CD4-positive, alpha-beta T cell (primary cell): Measurements from ENCODE around the gene TIMM50. TPM values are rescaled to one million over a fixed set of nuclear protein-coding genes. Genes with fewer than 3 reads are reported as not detected.

Experiments
- ATAC-seq: fragments of 200-7000 bp; cut with Tn5 transposase; one replicate; pipeline ENCODE4 v1.10.0; 2022; ENCODE audit warnings: mild to moderate bottlenecking; ENCODE audit not compliant: poor library complexity
- CTCF ChIA-PET: fragments of 350-600 bp; sonication (Branson Sonifier 250); formaldehyde crosslinking; loops from one replicate; lab custom pipeline; 2021; ENCODE audit warnings: antibody characterized with exemption, inconsistent platforms; lab: Charles Lee
- POLR2A ChIA-PET: fragments of 350-600 bp; sonication (Branson Sonifier 250); formaldehyde crosslinking; loops from one replicate; lab custom pipeline; 2021; ENCODE audit warnings: antibody characterized with exemption, inconsistent platforms; lab: Charles Lee
- DNase-seq, 14 experiments: peaks; one replicate each; pipeline ENCODE4 v3.0.0-alpha.2; 2013 to 2020; ENCODE audit warnings: mixed read lengths in 2 of 14
- H3K27ac ChIP-seq, 2 donors: one replicate each; pipeline versions ENCODE4 v1.5.1 to v1.7.0; 2013; ENCODE audit warnings: low read length in 2 of 2, low read depth in 1 of 2, mild to moderate bottlenecking in 1 of 2
- H3K27me3 ChIP-seq, 2 experiments: 1 replicate in 1 of 2; 2 replicates in 1 of 2; pipeline versions ENCODE4 v1.6.1 to v1.7.0; 2013; ENCODE audit warnings: low read length in 2 of 2, control low read depth in 1 of 2, mild to moderate bottlenecking in 1 of 2, moderate library complexity in 1 of 2; ENCODE audit not compliant: insufficient read depth in 2 of 2, control insufficient read depth in 1 of 2
- H3K36me3 ChIP-seq: one replicate; pipeline ENCODE4 v1.6.1; 2013; ENCODE audit warnings: low read length, control low read depth; ENCODE audit not compliant: insufficient read depth
- H3K4me1 ChIP-seq: one replicate; pipeline ENCODE4 v1.6.1; 2013; ENCODE audit warnings: low read length, control low read depth; ENCODE audit not compliant: insufficient read depth
- H3K4me3 ChIP-seq: one replicate; pipeline ENCODE4 v1.5.1; 2013; ENCODE audit warnings: mild to moderate bottlenecking, low read length, moderate library complexity
- H3K9me3 ChIP-seq, 2 experiments: 1 replicate in 1 of 2; 2 replicates in 1 of 2; pipeline versions ENCODE4 v1.6.1 to v1.7.0; 2013; ENCODE audit warnings: low read length in 2 of 2, mild to moderate bottlenecking in 2 of 2, control low read depth in 1 of 2, moderate library complexity in 1 of 2; ENCODE audit not compliant: control insufficient read depth in 1 of 2, insufficient read depth in 1 of 2
- H3K27ac Mint-ChIP-seq: one replicate; pipeline ENCODE4 v1.8.0; 2020; ENCODE audit warnings: mixed read lengths
- H3K27me3 Mint-ChIP-seq: one replicate; pipeline ENCODE4 v1.8.0; 2021; ENCODE audit warnings: mixed read lengths
- H3K36me3 Mint-ChIP-seq: one replicate; pipeline ENCODE4 v1.8.0; 2021; ENCODE audit warnings: low read depth, mixed read lengths
- H3K4me1 Mint-ChIP-seq: one replicate; pipeline ENCODE4 v1.8.0; 2021; ENCODE audit warnings: low read depth, mixed read lengths
- H3K4me3 Mint-ChIP-seq: one replicate; pipeline ENCODE4 v1.8.0; 2020; ENCODE audit warnings: mild to moderate bottlenecking, mixed read lengths
- H3K9me3 Mint-ChIP-seq: one replicate; pipeline ENCODE4 v1.8.0; 2020; ENCODE audit warnings: mixed read lengths
- intact Hi-C, 2 experiments: fragments of 100-400 bp; cut with DNase I in 1 of 2; cut with micrococcal nuclease in 1 of 2; formaldehyde crosslinking; loops; one replicate each; pipeline versions ENCODE4 v1.15.1 to v1.9.0; 2023 to 2025; cut with DNase I, micrococcal nuclease
- total RNA-seq, 174 experiments: library from RNA in 2 of 174; stranded (reverse) in 2 of 174; gene quantifications; one replicate each; pipeline ENCODE4 v1.2.3 and lab custom pipeline; 2021 to 2026
- TF ChIP-seq, protein P1 (sequence below): fragments of 200-600 bp; IDR thresholded peaks from one replicate; pipeline ENCODE4 v1.8.0; 2022; ENCODE audit warnings: antibody characterized with exemption, mild to moderate bottlenecking

The TIMM50 gene
- total RNA-seq, 2 experiments from 2014 or later = 38.3 to 43.4 TPM

DNA sequence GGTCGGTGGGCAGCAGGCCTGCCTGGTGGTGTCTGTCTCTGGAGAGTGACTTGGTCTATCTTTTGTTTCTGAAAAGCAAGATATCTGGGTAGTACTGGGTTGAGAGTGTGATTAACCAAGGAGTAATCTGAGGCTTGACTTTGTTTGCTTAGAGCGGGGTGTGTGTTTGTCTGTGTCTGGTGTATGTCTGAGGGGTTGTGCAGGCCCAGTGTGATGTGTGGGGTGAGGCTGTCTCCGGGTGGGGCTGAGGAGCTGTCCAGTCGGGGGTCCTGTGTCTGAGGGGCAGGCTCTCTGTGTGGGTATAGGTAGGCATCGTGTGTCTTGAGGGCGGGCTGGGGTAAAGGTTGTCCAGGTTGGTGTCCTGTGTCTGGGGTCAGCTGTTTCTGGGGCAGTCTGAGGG is 11.1 kb upstream of the TIMM50 start:
- no peaks in the 10 kb centered on the region for H3K4me1 ChIP-seq
- H3K4me3 ChIP-seq = no peak overlapping the region
- Mint-ChIP-seq H3K9me3 (no peaks in the 10 kb centered on the region), H3K27ac (peak overlapping the region; percentile 36), H3K4me3 (no peak overlapping the region), H3K27me3 (no peaks in the 10 kb centered on the region), H3K4me1 (no peaks in the 10 kb centered on the region), H3K36me3 (peaks cover 89% of the 10 kb centered on the region)
- H3K27ac ChIP-seq = no peak overlapping the region
- intact Hi-C loops = no loop called here
- ATAC-seq (no peak), DNase-seq (no peak)
- H3K36me3 ChIP-seq = peaks cover 99% of the 10 kb centered on the region
- TF ChIP-seq, protein P1, sequence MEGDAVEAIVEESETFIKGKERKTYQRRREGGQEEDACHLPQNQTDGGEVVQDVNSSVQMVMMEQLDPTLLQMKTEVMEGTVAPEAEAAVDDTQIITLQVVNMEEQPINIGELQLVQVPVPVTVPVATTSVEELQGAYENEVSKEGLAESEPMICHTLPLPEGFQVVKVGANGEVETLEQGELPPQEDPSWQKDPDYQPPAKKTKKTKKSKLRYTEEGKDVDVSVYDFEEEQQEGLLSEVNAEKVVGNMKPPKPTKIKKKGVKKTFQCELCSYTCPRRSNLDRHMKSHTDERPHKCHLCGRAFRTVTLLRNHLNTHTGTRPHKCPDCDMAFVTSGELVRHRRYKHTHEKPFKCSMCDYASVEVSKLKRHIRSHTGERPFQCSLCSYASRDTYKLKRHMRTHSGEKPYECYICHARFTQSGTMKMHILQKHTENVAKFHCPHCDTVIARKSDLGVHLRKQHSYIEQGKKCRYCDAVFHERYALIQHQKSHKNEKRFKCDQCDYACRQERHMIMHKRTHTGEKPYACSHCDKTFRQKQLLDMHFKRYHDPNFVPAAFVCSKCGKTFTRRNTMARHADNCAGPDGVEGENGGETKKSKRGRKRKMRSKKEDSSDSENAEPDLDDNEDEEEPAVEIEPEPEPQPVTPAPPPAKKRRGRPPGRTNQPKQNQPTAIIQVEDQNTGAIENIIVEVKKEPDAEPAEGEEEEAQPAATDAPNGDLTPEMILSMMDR = no peak
- ChIA-PET CTCF (no interaction called here), POLR2A (no interaction called here)
- H3K9me3 ChIP-seq = no peaks in the 10 kb centered on the region
- H3K27me3 ChIP-seq = no peaks in the 10 kb centered on the region

DNA sequence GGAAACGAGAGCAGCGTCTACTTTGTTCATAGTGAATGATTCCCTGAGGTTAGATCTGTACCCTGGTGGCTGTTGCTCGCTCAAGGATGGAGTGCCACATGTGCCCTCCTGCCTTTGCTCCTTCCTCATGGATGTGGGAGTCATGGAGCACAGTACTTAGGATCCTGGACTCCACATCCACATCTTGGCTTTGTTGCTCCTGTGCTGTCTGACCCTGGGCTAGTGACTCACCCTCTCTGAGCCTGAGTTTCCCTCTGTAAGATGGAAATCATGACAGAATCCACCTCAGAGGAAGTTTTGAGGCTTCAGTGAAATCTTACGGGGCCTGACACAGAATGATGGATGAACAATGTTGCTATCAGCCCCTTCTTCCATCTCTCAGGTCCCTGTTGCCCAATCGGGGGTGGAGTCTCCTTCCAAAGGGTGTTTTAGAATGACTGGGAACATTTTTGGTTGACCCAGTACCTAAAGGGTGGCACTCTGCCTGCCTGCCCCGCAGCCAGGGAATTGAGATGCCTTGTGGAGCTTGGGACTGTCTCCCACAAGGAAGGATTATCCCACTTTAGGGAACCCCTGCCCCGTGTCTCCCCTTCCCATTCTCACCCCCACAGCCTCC is 9.8 kb upstream of the TIMM50 start:
- no peaks in the 10 kb centered on the region for H3K4me1 Mint-ChIP-seq
- H3K4me3 ChIP-seq = no peak overlapping the region
- no peak for ATAC-seq
- no peak overlapping the region for H3K27ac ChIP-seq
- H3K36me3 Mint-ChIP-seq = peaks cover 89% of the 10 kb centered on the region
- POLR2A ChIA-PET = interaction anchor here (1.3 kb wide), 1 partner anchor 35 kb away, joined by 3 read pairs; the partner anchor contains the start of gene RPS16
- TF ChIP-seq, protein P1 = no peak
- DNase-seq = no peak
- CTCF ChIA-PET = no interaction called here
- H3K4me3 Mint-ChIP-seq = no peak overlapping the region
- no peaks in the 10 kb centered on the region for H3K4me1 ChIP-seq
- no peaks in the 10 kb centered on the region for H3K9me3 Mint-ChIP-seq
- H3K27me3 ChIP-seq = no peaks in the 10 kb centered on the region
- peaks cover 95% of the 10 kb centered on the region for H3K36me3 ChIP-seq
- H3K27ac Mint-ChIP-seq = no peak overlapping the region
- intact Hi-C loops = no loop called here
- no peaks in the 10 kb centered on the region for H3K9me3 ChIP-seq
- H3K27me3 Mint-ChIP-seq = no peaks in the 10 kb centered on the region

DNA sequence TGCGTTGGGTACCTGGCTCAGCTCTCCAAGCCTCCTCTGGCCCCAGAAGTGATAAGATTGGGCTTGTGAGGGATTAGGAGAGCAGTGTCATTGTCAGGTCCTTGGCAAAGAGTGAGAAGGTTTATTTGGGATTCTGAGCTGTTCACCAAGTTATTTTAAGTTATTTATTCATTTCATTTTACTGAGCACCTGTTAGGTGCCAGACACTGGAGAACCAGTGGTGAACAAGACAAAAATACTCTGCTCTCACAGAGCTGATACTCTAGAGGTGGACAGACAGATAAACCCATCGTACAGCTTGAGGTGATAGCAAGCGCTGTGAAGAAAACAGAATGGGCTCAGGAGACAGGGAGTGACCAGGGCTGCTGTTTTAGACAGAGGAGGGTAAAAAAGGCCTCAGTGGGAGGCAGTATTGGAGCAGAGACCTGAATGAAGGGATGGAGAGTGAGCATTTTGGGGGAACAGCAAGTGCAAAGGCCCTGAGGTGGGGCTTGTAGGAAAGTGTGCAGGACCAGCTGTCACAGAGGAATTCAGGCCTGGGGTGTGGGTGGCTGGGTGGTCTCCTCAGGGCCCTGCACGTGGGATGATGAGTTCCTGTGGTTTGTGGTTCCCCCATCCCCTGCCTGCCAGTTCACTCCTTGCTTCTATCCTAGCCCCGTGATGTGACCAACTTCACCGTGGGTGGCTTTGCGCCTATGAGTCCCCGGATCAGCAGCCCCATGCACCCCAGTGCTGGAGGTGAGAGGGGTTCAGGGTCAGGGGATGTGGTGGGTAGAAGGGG is 8.7 kb upstream of the TIMM50 start:
- no peak for DNase-seq
- Mint-ChIP-seq H3K4me3 (no peak overlapping the region), H3K9me3 (no peaks in the 10 kb centered on the region), H3K27me3 (no peaks in the 10 kb centered on the region), H3K27ac (peak overlapping the region; percentile 47), H3K36me3 (peaks cover 90% of the 10 kb centered on the region), H3K4me1 (no peaks in the 10 kb centered on the region)
- Histone ChIP-seq H3K27me3 (no peaks in the 10 kb centered on the region), H3K36me3 (peaks cover 94% of the 10 kb centered on the region), H3K4me3 (no peak overlapping the region), H3K9me3 (no peaks in the 10 kb centered on the region), H3K4me1 (no peaks in the 10 kb centered on the region), H3K27ac (no peak overlapping the region)
- intact Hi-C loops = no loop called here
- ChIA-PET POLR2A (interaction anchor here (1.3 kb wide), 1 partner anchor 36 kb away, joined by 3 read pairs; the partner anchor contains the start of gene RPS16), CTCF (no interaction called here)
- TF ChIP-seq, protein P1 = no peak
- no peak for ATAC-seq
